T47D (cell line): ENCODE measurements around the gene CLSTN1.

Experiments
- DNase-seq, 2 experiments: peaks; one replicate each; pipeline versions ENCODE4 v3.0.0 to v3.0.0-alpha.2; 2011 to 2012; ENCODE audit warnings: low read depth in 1 of 2, low spot score in 1 of 2
- JUND ChIP-seq: IDR thresholded peaks from 2 replicates; pipeline ENCODE4 v1.6.1; 2012; ENCODE audit warnings: low read depth
- in situ Hi-C: cut with HindIII; loops from 2 replicates; pipeline ENCODE4 v1.10.0; 2016; ENCODE audit warnings: low sequenced_read_pairs, low pct_unique_long_range_greater_than_20kb

Gene CLSTN1

GRCh38 chr1:9730096-9730901 lies 93.5 kb downstream of the CLSTN1 start:
- in situ Hi-C loops: no loop called here
- no peak for TF ChIP-seq JUND
- no peak for DNase-seq

DNA sequence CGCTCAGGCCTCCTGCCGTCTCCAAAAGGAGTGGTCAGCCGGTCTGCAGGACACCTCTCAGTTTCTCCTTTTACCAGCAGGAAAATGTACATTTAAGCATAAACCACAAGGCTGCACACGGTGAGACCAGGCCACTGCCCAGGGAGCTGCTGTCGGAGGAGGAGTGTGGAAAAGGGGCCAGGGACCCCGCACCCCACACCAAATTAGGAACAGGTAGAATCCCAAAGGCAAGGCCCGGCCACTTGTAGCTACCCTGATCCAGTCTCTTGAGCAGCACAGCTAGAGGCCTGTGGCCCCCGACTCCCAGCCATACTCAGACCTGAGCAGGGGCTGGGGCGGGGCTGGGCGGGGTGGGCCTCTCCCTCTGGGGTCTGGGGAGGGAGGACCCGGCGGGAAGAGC lies 94.2 kb downstream of the CLSTN1 start:
- TF ChIP-seq JUND: no peak
- DNase-seq: no peak
- in situ Hi-C loops: no loop called here

- DNase-seq: no peak
- TF ChIP-seq JUND: no peak
- in situ Hi-C loops: no loop called here
Measured at GRCh38 chr1:9728451-9729295, 95.1 kb downstream of the CLSTN1 start.

DNA sequence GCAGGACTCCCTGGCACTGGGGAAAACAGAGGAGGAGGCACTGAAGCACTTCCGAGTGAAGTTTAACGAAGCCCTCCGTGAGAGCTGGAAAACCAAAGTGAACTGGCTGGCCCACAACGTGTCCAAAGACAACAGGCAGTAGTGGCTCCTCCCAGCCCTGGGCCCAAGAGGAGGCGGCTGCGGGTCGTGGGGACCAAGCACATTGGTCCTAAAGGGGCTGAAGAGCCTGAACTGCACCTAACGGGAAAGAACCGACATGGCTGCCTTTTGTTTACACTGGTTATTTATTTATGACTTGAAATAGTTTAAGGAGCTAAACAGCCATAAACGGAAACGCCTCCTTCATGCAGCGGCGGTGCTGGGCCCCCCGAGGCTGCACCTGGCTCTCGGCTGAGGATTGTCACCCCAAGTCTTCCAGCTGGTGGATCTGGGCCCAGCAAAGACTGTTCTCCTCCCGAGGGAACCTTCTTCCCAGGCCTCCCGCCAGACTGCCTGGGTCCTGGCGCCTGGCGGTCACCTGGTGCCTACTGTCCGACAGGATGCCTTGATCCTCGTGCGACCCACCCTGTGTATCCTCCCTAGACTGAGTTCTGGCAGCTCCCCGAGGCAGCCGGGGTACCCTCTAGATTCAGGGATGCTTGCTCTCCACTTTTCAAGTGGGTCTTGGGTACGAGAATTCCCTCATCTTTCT lies 96.7 kb downstream of the CLSTN1 start:
- in situ Hi-C loops: no loop called here
- TF ChIP-seq JUND: no peak
- DNase-seq: no peak

DNA sequence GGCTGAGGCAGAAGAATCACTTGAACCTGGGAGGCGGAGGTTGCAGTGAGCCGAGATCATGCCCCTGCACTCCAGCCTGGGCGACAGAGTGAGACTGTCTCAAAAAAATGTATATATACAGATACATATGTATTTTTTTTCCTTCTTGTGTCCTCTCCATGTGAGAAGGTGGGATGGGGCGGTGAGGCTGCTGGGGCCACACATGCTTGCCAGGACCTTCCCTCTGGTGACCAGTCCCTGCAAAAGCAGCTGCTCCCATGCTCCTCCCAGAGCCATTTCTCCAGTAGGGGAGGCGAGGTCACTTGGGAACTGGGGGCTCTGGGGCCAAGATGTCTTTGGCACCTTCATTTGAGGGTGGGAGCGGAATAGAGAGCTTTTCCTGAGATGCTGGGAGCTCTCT lies 97.4 kb downstream of the CLSTN1 start:
- DNase-seq: no peak
- in situ Hi-C loops: no loop called here
- TF ChIP-seq JUND: no peak

GRCh38 chr1:9724706-9725476 lies 98.9 kb downstream of the CLSTN1 start:
- no peak for TF ChIP-seq JUND
- peak; percentile 73 to 84 for DNase-seq
- in situ Hi-C loops: no loop called here

- DNase-seq: no peak
- in situ Hi-C loops: no loop called here
- no peak for TF ChIP-seq JUND
Measured at GRCh38 chr1:9723926-9724325, 99.8 kb downstream of the CLSTN1 start.

DNA sequence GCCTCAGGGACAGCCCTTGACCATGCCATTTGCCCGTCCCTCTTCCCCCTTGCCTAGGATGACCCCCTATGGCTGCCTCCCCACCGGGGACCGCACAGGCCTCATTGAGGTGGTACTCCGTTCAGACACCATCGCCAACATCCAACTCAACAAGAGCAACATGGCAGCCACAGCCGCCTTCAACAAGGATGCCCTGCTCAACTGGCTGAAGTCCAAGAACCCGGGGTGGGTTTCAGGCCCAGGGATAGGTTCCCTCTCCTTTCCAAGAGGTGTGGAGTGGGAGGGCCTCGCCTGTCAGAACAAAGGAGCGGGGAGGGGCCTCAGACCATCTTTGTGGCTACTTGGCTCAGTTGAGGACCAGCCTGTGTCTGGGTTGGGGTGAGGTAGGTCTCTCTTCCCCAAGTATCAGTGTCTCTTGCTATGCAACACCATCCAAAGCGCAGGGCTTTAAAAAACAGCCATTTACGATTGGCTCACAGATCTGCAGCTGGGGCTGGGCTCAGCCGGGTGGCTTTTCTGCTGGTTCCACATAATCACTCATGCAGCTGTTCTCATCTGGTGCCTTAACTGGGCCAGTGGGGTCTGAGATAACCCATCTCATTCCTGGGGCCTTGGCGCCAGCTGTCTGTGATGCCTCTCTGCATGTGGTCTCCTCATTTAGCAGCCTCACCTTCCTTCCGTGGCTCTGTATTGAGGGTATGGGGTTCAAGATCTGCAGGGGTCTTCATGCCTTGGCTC lies 100.5 kb downstream of the CLSTN1 start:
- TF ChIP-seq JUND: no peak
- in situ Hi-C loops: no loop called here
- no peak for DNase-seq

GRCh38 chr1:9722378-9722749 lies 101.4 kb downstream of the CLSTN1 start:
- in situ Hi-C loops: no loop called here
- TF ChIP-seq JUND: no peak
- no peak for DNase-seq

DNA sequence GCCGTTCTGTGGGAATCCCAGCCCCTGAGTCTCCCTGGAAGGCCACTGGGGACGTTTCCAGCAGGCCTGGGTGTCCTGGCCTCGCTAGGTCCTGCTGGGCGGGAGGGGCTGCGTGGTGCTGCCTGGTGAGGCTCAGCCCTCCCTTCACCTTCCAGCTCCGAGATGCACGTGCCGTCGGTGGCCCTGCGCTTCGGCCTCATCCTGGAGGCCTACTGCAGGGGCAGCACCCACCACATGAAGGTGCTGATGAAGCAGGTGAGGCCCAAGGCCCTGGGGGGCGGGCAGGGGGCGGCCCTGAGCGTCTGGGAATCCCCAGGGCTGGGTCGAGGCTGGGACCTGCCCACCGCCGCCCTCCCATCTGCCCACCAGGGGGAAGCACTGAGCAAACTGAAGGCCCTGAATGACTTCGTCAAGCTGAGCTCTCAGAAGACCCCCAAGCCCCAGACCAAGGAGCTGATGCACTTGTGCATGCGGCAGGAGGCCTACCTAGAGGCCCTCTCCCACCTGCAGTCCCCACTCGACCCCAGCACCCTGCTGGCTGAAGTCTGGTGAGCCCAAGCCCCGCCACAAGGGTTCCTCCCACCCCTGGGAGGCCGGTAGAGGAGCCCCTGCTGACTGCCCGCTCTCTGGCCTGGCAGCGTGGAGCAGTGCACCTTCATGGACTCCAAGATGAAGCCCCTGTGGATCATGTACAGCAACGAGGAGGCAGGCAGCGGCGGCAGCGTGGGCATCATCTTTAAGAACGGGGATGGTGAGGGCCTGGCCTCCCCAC lies 102.0 kb downstream of the CLSTN1 start:
- DNase-seq: peak; percentile 33 to 46
- TF ChIP-seq JUND: no peak
- in situ Hi-C loops: no loop called here
